OCI-LY7 (cell line): Measurements from ENCODE around the gene PGRMC2. TPM values are rescaled to one million over a fixed set of nuclear protein-coding genes. Genes with fewer than 3 reads are reported as not detected.

Experiments
- BruUV-seq: library from RNA; stranded (reverse); fragments of 400-500 nt; replicated peaks from 2 replicates; lab custom pipeline; 2021; lab: Mats Ljungman, UMichigan
- CTCF ChIA-PET: fragments of 300-600 bp; sonication (Branson Sonifier 250); formaldehyde crosslinking; loops from one replicate; lab custom pipeline; 2022; ENCODE audit warnings: antibody characterized with exemption; ENCODE audit not compliant: unreplicated experiment; lab: Charles Lee
- POLR2A ChIA-PET: fragments of 300-600 bp; sonication (Branson Sonifier 250); formaldehyde crosslinking; loops from one replicate; lab custom pipeline; 2022; ENCODE audit warnings: antibody characterized with exemption; lab: Charles Lee
- DNase-seq: peaks from one replicate; pipeline ENCODE4 v3.0.0-alpha.2; 2015; ENCODE audit warnings: low spot score
- H2AFZ ChIP-seq: fragments of 200-600 bp; sonication (generic), shearing (Covaris generic); 2 replicates; pipeline ENCODE4 v1.6.1; 2014; ENCODE audit warnings: mild to moderate bottlenecking, antibody characterized with exemption, low read length, moderate library complexity
- H3K27ac ChIP-seq: fragments of 200-600 bp; sonication (generic); 2 replicates; pipeline ENCODE4 v1.5.1; 2014; ENCODE audit warnings: mixed run types, low read depth, mild to moderate bottlenecking, moderate library complexity, low read length, inconsistent platforms; ENCODE audit not compliant: poor library complexity, severe bottlenecking
- H3K36me3 ChIP-seq: fragments of 200-600 bp; sonication (generic); 2 replicates; pipeline ENCODE4 v1.6.1; 2014; ENCODE audit warnings: mild to moderate bottlenecking, antibody characterized with exemption, low read length, moderate library complexity, mixed read lengths; ENCODE audit not compliant: insufficient read depth
- H3K4me1 ChIP-seq: fragments of 200-600 bp; sonication (generic); 2 replicates; pipeline ENCODE4 v1.5.1; 2014; ENCODE audit warnings: mild to moderate bottlenecking, low read length; ENCODE audit not compliant: insufficient read depth, poor library complexity, severe bottlenecking
- H3K4me2 ChIP-seq: fragments of 200-600 bp; sonication (generic); 2 replicates; pipeline ENCODE4 v1.6.1; 2014; ENCODE audit warnings: mild to moderate bottlenecking, low read length
- H3K4me3 ChIP-seq: fragments of 200-600 bp; sonication (generic); 2 replicates; pipeline ENCODE4 v1.5.1; 2014; ENCODE audit warnings: mild to moderate bottlenecking, low read depth, low read length; ENCODE audit not compliant: poor library complexity, severe bottlenecking
- H3K79me2 ChIP-seq: fragments of 200-600 bp; sonication (generic); 2 replicates; pipeline ENCODE4 v1.6.1; 2016; ENCODE audit warnings: low read depth, mild to moderate bottlenecking, low read length, moderate library complexity, mixed read lengths; ENCODE audit not compliant: insufficient read depth
- H3K9me2 ChIP-seq: fragments of 200-600 bp; sonication (generic); 2 replicates; pipeline ENCODE4 v1.6.1; 2016; ENCODE audit warnings: mild to moderate bottlenecking, low read length, mixed read lengths; ENCODE audit not compliant: insufficient read depth
- H3K9me3 ChIP-seq: fragments of 200-600 bp; sonication (generic); 2 replicates; pipeline ENCODE4 v1.6.1; 2014; ENCODE audit warnings: mild to moderate bottlenecking, mixed run types, low read length, mixed read lengths
- H4K20me1 ChIP-seq: fragments of 200-600 bp; sonication (generic); 2 replicates; pipeline ENCODE4 v1.6.1; 2014; ENCODE audit warnings: mild to moderate bottlenecking, antibody characterized with exemption, low read length, moderate library complexity, mixed read lengths; ENCODE audit not compliant: insufficient read depth
- CTCF ChIP-seq: fragments of 200-600 bp; sonication (generic); conservative IDR thresholded peaks from 2 replicates; pipeline ENCODE4 v1.5.1; 2014; ENCODE audit warnings: mild to moderate bottlenecking, antibody characterized with exemption, low read length, moderate library complexity, mixed read lengths
- EZH2phosphoT487 ChIP-seq: fragments of 200-600 bp; sonication (generic); IDR thresholded peaks from 2 replicates; pipeline ENCODE4 v1.6.1; 2018; ENCODE audit warnings: low read depth, borderline replicate concordance, mild to moderate bottlenecking, mixed run types, antibody characterized with exemption, low read length, moderate library complexity, mixed read lengths
- intact Hi-C: fragments of 100-400 bp; cut with micrococcal nuclease; formaldehyde crosslinking; loops from one replicate; pipeline ENCODE4 v1.10.0; 2022; ENCODE audit not compliant: unreplicated experiment
- total RNA-seq, 2 experiments: library from RNA; depleted of rRNA in 1 of 2; stranded (reverse); fragments of >200 nt in 1 of 2; shearing (Covaris generic) in 1 of 2; gene quantifications; 2 replicates each; pipeline ENCODE4 v1.2.3, GENCODE V29; 2014 to 2022

The PGRMC2 gene
- total RNA-seq, 2 experiments from 2014 or later: 10.5 to 45.3 TPM

- H3K9me3 ChIP-seq: no peaks in the 10 kb centered on the region
- H4K20me1 ChIP-seq: no peaks in the 10 kb centered on the region
- TF ChIP-seq EZH2phosphoT487: no peak
- no peak for TF ChIP-seq CTCF
- no peaks in the 10 kb centered on the region for H3K9me2 ChIP-seq
- ChIA-PET POLR2A (interaction anchor here (1.4 kb wide), 1 partner anchor 8 kb away, joined by 3 read pairs; no protein-coding TSS in a partner anchor), CTCF (no interaction called here)
- intact Hi-C loops: no loop called here
- H3K4me2 ChIP-seq: no peak overlapping the region
- no peak overlapping the region for H3K4me3 ChIP-seq
- no TSS peak for BruUV-seq
- no peaks in the 10 kb centered on the region for H3K4me1 ChIP-seq
- H3K36me3 ChIP-seq: no peaks in the 10 kb centered on the region
- DNase-seq: no peak
- H2AFZ ChIP-seq: no peak overlapping the region
- no peaks in the 10 kb centered on the region for H3K79me2 ChIP-seq
- no peak overlapping the region for H3K27ac ChIP-seq
These were observed 54.9 kb downstream of the PGRMC2 start for GRCh38 chr4:128232719-128233118.

GRCh38 chr4:128228845-128229795, 58.5 kb downstream of the PGRMC2 start:
- CTCF ChIA-PET: no interaction called here
- H3K9me3 ChIP-seq: no peaks in the 10 kb centered on the region
- BruUV-seq: no TSS peak
- no peak overlapping the region for H3K27ac ChIP-seq
- no peak overlapping the region for H3K4me2 ChIP-seq
- POLR2A ChIA-PET: interaction anchor here (0.6 kb wide), 1 partner anchor 60 kb away, joined by 4 read pairs; no protein-coding TSS in a partner anchor
- no peak overlapping the region for H3K4me3 ChIP-seq
- DNase-seq: no peak
- no peak for TF ChIP-seq EZH2phosphoT487
- no peak for TF ChIP-seq CTCF
- no peaks in the 10 kb centered on the region for H3K4me1 ChIP-seq
- H3K79me2 ChIP-seq: no peaks in the 10 kb centered on the region
- H3K9me2 ChIP-seq: no peaks in the 10 kb centered on the region
- no peaks in the 10 kb centered on the region for H3K36me3 ChIP-seq
- no peak overlapping the region for H2AFZ ChIP-seq
- H4K20me1 ChIP-seq: no peaks in the 10 kb centered on the region
- intact Hi-C loops: no loop called here

- no peaks in the 10 kb centered on the region for H3K79me2 ChIP-seq
- H4K20me1 ChIP-seq: no peaks in the 10 kb centered on the region
- CTCF ChIA-PET: no interaction called here
- BruUV-seq: no TSS peak
- no peak overlapping the region for H3K27ac ChIP-seq
- TF ChIP-seq CTCF (no peak), EZH2phosphoT487 (no peak)
- no peak overlapping the region for H2AFZ ChIP-seq
- H3K4me3 ChIP-seq: no peak overlapping the region
- no peaks in the 10 kb centered on the region for H3K4me1 ChIP-seq
- intact Hi-C loops: no loop called here
- H3K9me2 ChIP-seq: no peaks in the 10 kb centered on the region
- no peaks in the 10 kb centered on the region for H3K36me3 ChIP-seq
- POLR2A ChIA-PET: no interaction called here
- no peak for DNase-seq
- no peaks in the 10 kb centered on the region for H3K9me3 ChIP-seq
- no peak overlapping the region for H3K4me2 ChIP-seq
These were observed 59.5 kb downstream of the PGRMC2 start for GRCh38 chr4:128227991-128228571.
